Karpas-422 (cell line): ENCODE results near the gene ERMP1. TPM values are rescaled to one million over a fixed set of nuclear protein-coding genes. Genes with fewer than 3 reads are reported as not detected.
"Not testable (repeated sequence)": the region's sequence is repeated elsewhere in the genome, so short reads cannot be mapped to it uniquely, and the experiment has no call there.

Experiments used
- DNase-seq: peaks from one replicate; pipeline ENCODE4 v3.0.0-alpha.2; 2015
- H2AFZ ChIP-seq: fragments of 200-600 bp; sonication (generic); 2 replicates; pipeline ENCODE4 v1.6.1; 2014; ENCODE audit warnings: antibody characterized with exemption, low read length, mixed read lengths
- H3K27ac ChIP-seq: fragments of 200-600 bp; sonication (generic); 2 replicates; pipeline ENCODE4 v1.5.1; 2014; ENCODE audit warnings: mild to moderate bottlenecking, low read length, moderate library complexity
- H3K27me3 ChIP-seq: fragments of 200-600 bp; sonication (generic); 2 replicates; pipeline ENCODE4 v1.6.1; 2014; ENCODE audit warnings: low read length, mixed read lengths
- H3K36me3 ChIP-seq: fragments of 200-600 bp; sonication (generic); 2 replicates; pipeline ENCODE4 v1.6.1; 2014; ENCODE audit warnings: low read length, mixed read lengths; ENCODE audit not compliant: insufficient read depth
- H3K4me1 ChIP-seq: fragments of 200-600 bp; sonication (generic); 2 replicates; pipeline ENCODE4 v1.6.1; 2014; ENCODE audit warnings: mild to moderate bottlenecking, low read length, mixed read lengths
- H3K4me2 ChIP-seq: fragments of 200-600 bp; sonication (generic); 2 replicates; pipeline ENCODE4 v1.6.1; 2014; ENCODE audit warnings: low read length, low read depth, mild to moderate bottlenecking; ENCODE audit not compliant: poor library complexity, severe bottlenecking
- H3K4me3 ChIP-seq: fragments of 200-600 bp; sonication (generic); 2 replicates; pipeline ENCODE4 v1.5.1; 2014; ENCODE audit warnings: mild to moderate bottlenecking, antibody characterized with exemption, low read length, mixed read lengths
- H3K79me2 ChIP-seq: fragments of 200-600 bp; sonication (generic); 2 replicates; pipeline ENCODE4 v1.6.1; 2014; ENCODE audit warnings: mild to moderate bottlenecking, low read length, mixed read lengths
- H3K9ac ChIP-seq: fragments of 200-600 bp; sonication (generic); 2 replicates; pipeline ENCODE4 v1.6.0; 2014; ENCODE audit warnings: low read length
- H3K9me2 ChIP-seq: fragments of 200-600 bp; sonication (generic), shearing (Covaris generic); replicated peaks from 2 replicates; pipeline ENCODE4 v1.6.0; 2014; ENCODE audit warnings: mild to moderate bottlenecking, low read length, moderate library complexity; ENCODE audit not compliant: insufficient read depth
- H3K9me3 ChIP-seq: fragments of 300-700, 200-600 bp; sonication (generic); 2 replicates; pipeline ENCODE4 v1.6.1; 2014; ENCODE audit warnings: low read length, mixed read lengths
- H4K20me1 ChIP-seq: fragments of 200-600 bp; sonication (generic); 2 replicates; pipeline ENCODE4 v1.6.1; 2014; ENCODE audit warnings: mild to moderate bottlenecking, antibody characterized with exemption, low read length, low read depth; ENCODE audit not compliant: insufficient read depth
- total RNA-seq: library from RNA; depleted of rRNA; stranded (reverse); fragments of >200 nt; shearing (Covaris generic); gene quantifications from 2 replicates; pipeline ENCODE4 v1.2.3, GENCODE V29; 2014; ENCODE audit warnings: low replicate concordance; rRNA removed

Gene ERMP1
- total RNA-seq, result 15.5 and 27.4 TPM in 2 replicates

GRCh38 chr9:5832538-5833529 lies at the start of gene ERMP1:
Gene ERMP1 (minus strand): TSS chr9:5833117. CDS start chr9:5833027, 90 bp downstream.
- H3K36me3 ChIP-seq, result peaks cover 19% of the 10 kb centered on the region
- H3K79me2 ChIP-seq, result peaks cover 42% of the 10 kb centered on the region
- H3K4me3 ChIP-seq, result peak within 1 kb of the TSS; percentile 98

DNA sequence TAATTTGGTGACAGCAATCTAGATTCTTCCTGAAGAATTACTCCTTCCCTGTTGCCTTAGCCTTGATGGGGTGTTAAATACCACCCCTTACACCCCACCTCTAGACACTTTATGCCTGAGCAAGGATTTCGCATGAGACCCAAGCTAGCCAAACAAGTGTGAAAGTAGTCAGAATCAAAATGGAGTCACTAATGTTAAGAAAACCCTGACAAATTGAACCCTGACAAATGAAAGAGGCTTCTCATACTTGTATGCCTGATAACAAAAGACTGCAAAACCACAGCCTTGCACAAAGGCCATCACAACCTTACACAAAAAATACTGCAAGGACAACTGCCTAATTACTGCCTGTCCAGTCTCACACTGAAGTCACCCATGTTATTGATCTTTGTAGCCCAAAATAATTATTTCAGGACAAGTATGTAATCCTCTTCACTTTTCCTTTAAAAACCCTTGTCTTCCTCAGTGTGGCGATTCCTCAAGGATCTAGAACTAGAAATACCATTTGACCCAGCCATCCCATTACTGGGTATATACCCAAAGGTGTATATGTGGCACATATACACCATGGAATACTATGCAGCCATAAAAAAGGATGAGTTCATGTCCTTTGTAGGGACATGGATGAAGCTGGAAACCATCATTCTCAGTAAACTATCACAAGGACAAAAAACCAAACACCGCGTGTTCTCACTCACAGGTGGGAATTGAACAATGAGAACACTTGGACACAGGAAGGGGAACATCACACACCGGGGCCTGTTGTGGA lies 49.5 kb upstream of the ERMP1 start:
- not testable (repeated sequence) for H3K4me1 ChIP-seq, H3K9me2 ChIP-seq, H3K79me2 ChIP-seq, DNase-seq, H3K9ac ChIP-seq, H3K36me3 ChIP-seq, H3K4me3 ChIP-seq, H2AFZ ChIP-seq, H3K27ac ChIP-seq, H4K20me1 ChIP-seq, H3K9me3 ChIP-seq, H3K4me2 ChIP-seq, H3K27me3 ChIP-seq

More at GRCh38 chr9:5832538-5833529, at the start of gene ERMP1:
- peak within 1 kb of the TSS; percentile 97 for H3K4me2 ChIP-seq
- H3K4me1 ChIP-seq, result peaks cover 53% of the 10 kb centered on the region
- peak within 1 kb of the TSS; percentile 84 for H3K9ac ChIP-seq
- peak within 1 kb of the TSS; percentile 94 for H2AFZ ChIP-seq
- H3K27ac ChIP-seq, result peak within 1 kb of the TSS; percentile 58
- H3K9me2 ChIP-seq, result no peaks in the 10 kb centered on the region
- no peaks in the 10 kb centered on the region for H4K20me1 ChIP-seq
- peak; percentile 95 for DNase-seq
- no peaks in the 10 kb centered on the region for H3K9me3 ChIP-seq
- no peaks in the 10 kb centered on the region for H3K27me3 ChIP-seq

GRCh38 chr9:5879419-5880181 lies 46.7 kb upstream of the ERMP1 start:
- no peaks in the 10 kb centered on the region for H3K4me1 ChIP-seq
- no peak for DNase-seq
- H3K9me2 ChIP-seq, result no peaks in the 10 kb centered on the region
- no peaks in the 10 kb centered on the region for H3K36me3 ChIP-seq
- no peak overlapping the region for H2AFZ ChIP-seq
- no peaks in the 10 kb centered on the region for H3K9me3 ChIP-seq
- no peaks in the 10 kb centered on the region for H3K79me2 ChIP-seq
- no peak overlapping the region for H3K4me2 ChIP-seq
- no peak overlapping the region for H3K9ac ChIP-seq
- no peaks in the 10 kb centered on the region for H4K20me1 ChIP-seq
- H3K4me3 ChIP-seq, result no peak overlapping the region
- no peaks in the 10 kb centered on the region for H3K27me3 ChIP-seq
- no peak overlapping the region for H3K27ac ChIP-seq

DNA sequence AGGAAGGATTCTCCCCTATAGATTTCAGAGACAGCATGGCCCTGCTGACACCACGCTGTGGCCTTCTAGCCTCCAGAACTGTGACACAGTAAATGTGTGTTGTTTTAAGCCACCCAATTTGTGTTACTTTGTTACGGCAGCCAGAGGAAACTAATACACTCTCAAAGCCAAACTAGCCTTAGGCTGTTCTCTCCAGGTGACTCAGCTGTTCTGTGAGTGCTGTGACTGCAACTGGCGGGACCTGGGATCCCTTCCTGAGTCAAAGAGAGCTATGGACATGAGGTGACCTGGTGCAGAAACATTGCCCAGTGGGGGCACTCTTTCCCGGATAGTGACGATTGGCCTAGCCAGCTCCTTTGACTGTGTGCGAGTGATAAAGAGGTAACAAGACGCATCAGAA lies 43.8 kb upstream of the ERMP1 start:
- H3K9me2 ChIP-seq, result no peaks in the 10 kb centered on the region
- H2AFZ ChIP-seq, result no peak overlapping the region
- H3K27ac ChIP-seq, result no peak overlapping the region
- H3K4me3 ChIP-seq, result no peak overlapping the region
- no peaks in the 10 kb centered on the region for H4K20me1 ChIP-seq
- H3K36me3 ChIP-seq, result no peaks in the 10 kb centered on the region
- H3K4me1 ChIP-seq, result no peaks in the 10 kb centered on the region
- no peak for DNase-seq
- no peak overlapping the region for H3K9ac ChIP-seq
- H3K4me2 ChIP-seq, result no peak overlapping the region
- no peaks in the 10 kb centered on the region for H3K79me2 ChIP-seq
- H3K9me3 ChIP-seq, result no peaks in the 10 kb centered on the region
- H3K27me3 ChIP-seq, result no peaks in the 10 kb centered on the region

DNA sequence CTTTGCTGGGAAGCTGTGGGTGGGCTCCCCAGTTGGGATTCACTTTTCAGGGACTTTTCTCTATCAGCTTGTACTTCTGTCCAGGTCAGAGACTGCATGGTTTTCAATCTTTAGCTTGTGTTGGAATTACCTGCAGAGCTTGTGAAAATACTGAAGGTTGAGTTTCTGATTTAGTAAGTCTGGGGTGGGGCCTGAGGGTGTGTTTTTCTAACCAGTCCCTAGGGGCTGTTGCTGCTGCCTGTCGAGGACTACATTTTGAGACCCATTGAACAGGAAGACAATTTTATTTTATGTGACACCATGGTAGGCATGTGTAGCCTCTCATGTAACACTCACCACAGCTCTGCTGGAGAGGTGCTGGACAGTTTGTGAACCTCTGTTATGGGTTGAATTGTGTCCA lies 43.1 kb upstream of the ERMP1 start:
- H3K27ac ChIP-seq, result no peak overlapping the region
- H4K20me1 ChIP-seq, result no peaks in the 10 kb centered on the region
- H3K36me3 ChIP-seq, result no peaks in the 10 kb centered on the region
- no peaks in the 10 kb centered on the region for H3K4me1 ChIP-seq
- H3K9me3 ChIP-seq, result no peaks in the 10 kb centered on the region
- no peak overlapping the region for H3K4me3 ChIP-seq
- H3K9ac ChIP-seq, result no peak overlapping the region
- no peak for DNase-seq
- H3K27me3 ChIP-seq, result no peaks in the 10 kb centered on the region
- no peak overlapping the region for H3K4me2 ChIP-seq
- H2AFZ ChIP-seq, result no peak overlapping the region
- H3K79me2 ChIP-seq, result no peaks in the 10 kb centered on the region
- no peaks in the 10 kb centered on the region for H3K9me2 ChIP-seq

GRCh38 chr9:5874048-5874447 lies 41.1 kb upstream of the ERMP1 start:
- Histone ChIP-seq H3K27ac (no peak overlapping the region), H3K36me3 (no peaks in the 10 kb centered on the region), H2AFZ (no peak overlapping the region), H3K4me3 (no peak overlapping the region), H3K9me3 (no peaks in the 10 kb centered on the region), H3K27me3 (no peaks in the 10 kb centered on the region), H3K4me1 (no peaks in the 10 kb centered on the region), H3K79me2 (no peaks in the 10 kb centered on the region), H3K4me2 (no peak overlapping the region), H4K20me1 (no peaks in the 10 kb centered on the region), H3K9ac (no peak overlapping the region), H3K9me2 (no peaks in the 10 kb centered on the region)
- DNase-seq, result no peak

DNA sequence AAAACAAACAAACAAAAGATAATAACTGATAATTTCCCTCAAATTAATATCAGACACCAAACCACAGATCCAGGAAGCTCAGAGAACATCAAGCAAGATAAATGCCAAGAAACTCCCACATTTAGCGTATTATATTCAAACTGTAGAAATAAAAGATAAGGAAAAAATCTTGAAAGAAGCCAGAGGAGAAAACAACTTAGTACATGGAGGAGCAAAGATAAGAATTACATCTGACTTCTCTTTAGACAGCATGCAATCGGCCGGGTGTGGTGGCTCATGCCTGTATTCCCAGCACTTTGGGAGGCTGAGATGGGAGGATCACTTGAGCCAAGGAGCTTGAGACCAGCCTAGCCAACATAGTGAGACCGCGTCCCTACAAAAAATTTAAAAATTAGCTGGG lies 40.5 kb upstream of the ERMP1 start:
- Histone ChIP-seq H3K4me2 (no peak overlapping the region), H3K9ac (no peak overlapping the region), H3K4me3 (no peak overlapping the region), H2AFZ (no peak overlapping the region), H3K4me1 (no peaks in the 10 kb centered on the region), H4K20me1 (no peaks in the 10 kb centered on the region), H3K27me3 (no peaks in the 10 kb centered on the region), H3K79me2 (no peaks in the 10 kb centered on the region), H3K36me3 (no peaks in the 10 kb centered on the region), H3K9me3 (no peaks in the 10 kb centered on the region), H3K9me2 (no peaks in the 10 kb centered on the region), H3K27ac (no peak overlapping the region)
- no peak for DNase-seq
